Heart left ventricle (tissue), 13 donors: ENCODE results near the gene ADCY5.

ENCODE experiments used
- CTCF ChIP-seq, 12 donors: fragments of 200-600 bp; sonication (generic) in 4 of 12; IDR thresholded peaks; one replicate each; pipeline versions ENCODE4 v1.5.0 to v1.8.0; 2018 to 2022; ENCODE audit warnings: antibody characterized with exemption in 12 of 12, mild to moderate bottlenecking in 5 of 12
- POLR2A ChIP-seq, 2 donors: fragments of 450-650 bp; IDR thresholded peaks; one replicate each; pipeline ENCODE4 v1.6.1; 2017; ENCODE audit warnings: antibody characterized with exemption in 2 of 2, mild to moderate bottlenecking in 2 of 2, moderate library complexity in 2 of 2
- donor health status: ischemic (EF 13 %, LVEDD 7.1; RV severe dilation, severe dysfunction).
- donor health status: DM: no; HTN: yes; CAD: no.
- donor health status: DM: no; HTN: no; CAD: no.
- donor health status: ischemic (EF 25% LVEDD 6.9; RV normal size, moderate dysfunction).
- donor health status: ischemic (EF 25% LVEDD 5.7; RV mildly dilated, moderate dysfunction).
- donor health status: ischemic (EF 35%, LVEDD 5.7; RV mildly dilated, moderate dysfunction).
- donor health status: nonischemic (EF 11% LVEDD 7.7; RV severe dilation, severe dysfunction).
- donor health status: DM: yes; HTN: yes; CAD: no.
- donor health status: PGD.
- donor health status: ischemic (EF 29% LVEDD 5.4; RV normal size, mild dysfunction).
- donor health status: nonischemic (EF 23%, LVEDD 6.1; RV moderate dilation, normal function).

GRCh38 chr3:123347691-123348264 is 101.1 kb downstream of the ADCY5 start:
- no peak for TF ChIP-seq CTCF (IDR thresholded peaks at IDR 0.05)
- no peak for TF ChIP-seq POLR2A (IDR thresholded peaks at IDR 0.05)
